Right forelimb (tissue), 1 donor: ENCODE measurements around the gene LIMCH1.
"Not testable (repeated sequence)": the region's sequence is repeated elsewhere in the genome, so short reads cannot be mapped to it uniquely, and the experiment has no call there.

Experiments
- DNase-seq: peaks from one replicate; pipeline ENCODE4 v3.0.0-alpha.2; 2018

Gene LIMCH1

GRCh38 chr4:41686893-41687292 is 148.9 kb downstream of the LIMCH1 start:
- no peak for DNase-seq

- no peak for DNase-seq
Measured at GRCh38 chr4:41687971-41688370, 150.0 kb downstream of the LIMCH1 start.

GRCh38 chr4:41692717-41693345 is 154.9 kb downstream of the LIMCH1 start:
- DNase-seq: peak; percentile 63

GRCh38 chr4:41693629-41694028 is 155.7 kb downstream of the LIMCH1 start:
- DNase-seq: no peak

- no peak for DNase-seq
Measured at GRCh38 chr4:41696131-41696530, 158.2 kb downstream of the LIMCH1 start.

- no peak for DNase-seq
Measured at GRCh38 chr4:41696763-41697162, 158.8 kb downstream of the LIMCH1 start.

GRCh38 chr4:41701983-41702382 is 164.0 kb downstream of the LIMCH1 start:
- DNase-seq: no peak

- no peak for DNase-seq
Measured at GRCh38 chr4:41702770-41703169, 164.8 kb downstream of the LIMCH1 start.

- DNase-seq: no peak
Measured at GRCh38 chr4:41703785-41704184, 165.8 kb downstream of the LIMCH1 start.

- no peak for DNase-seq
Measured at GRCh38 chr4:41709844-41710481, 172.0 kb downstream of the LIMCH1 start.

GRCh38 chr4:41711654-41712053 is 173.7 kb downstream of the LIMCH1 start:
- not testable (repeated sequence) for DNase-seq

- no peak for DNase-seq
Measured at GRCh38 chr4:41712425-41712824, 174.5 kb downstream of the LIMCH1 start.

GRCh38 chr4:41713768-41714167 is 175.8 kb downstream of the LIMCH1 start:
- DNase-seq: no peak

- DNase-seq: no peak
Measured at GRCh38 chr4:41714364-41715000, 176.5 kb downstream of the LIMCH1 start.

- DNase-seq: no peak
Measured at GRCh38 chr4:41715155-41715554, 177.2 kb downstream of the LIMCH1 start.

- DNase-seq: no peak
Measured at GRCh38 chr4:41718907-41719306, 180.9 kb downstream of the LIMCH1 start.

GRCh38 chr4:41719417-41719816 is 181.5 kb downstream of the LIMCH1 start:
- no peak for DNase-seq

GRCh38 chr4:41722181-41722580 is 184.2 kb downstream of the LIMCH1 start:
- DNase-seq: no peak

GRCh38 chr4:41723286-41723685 is 185.3 kb downstream of the LIMCH1 start:
- DNase-seq: no peak

GRCh38 chr4:41725254-41725653 is 187.3 kb downstream of the LIMCH1 start:
- DNase-seq: no peak

GRCh38 chr4:41727861-41728572 is 190.1 kb downstream of the LIMCH1 start:
- no peak for DNase-seq

GRCh38 chr4:41728573-41728913 is 190.6 kb downstream of the LIMCH1 start:
- no peak for DNase-seq

GRCh38 chr4:41731569-41732126 is 193.7 kb downstream of the LIMCH1 start:
- no peak for DNase-seq

GRCh38 chr4:41734371-41734770 is 196.4 kb downstream of the LIMCH1 start:
- no peak for DNase-seq
